ENCODE data around the gene CNN3.

CNN3 gene

GRCh38 chr1:94958081-94958480, 31.2 kb upstream of the CNN3 start:
- no peak for DNase-seq (ENCODE audit: low read depth, low spot score)
- H3K4me3 ChIP-seq (ENCODE audit: low read depth, low read length): no peak overlapping the region
- in situ Hi-C loops (cut with HindIII; ENCODE audit: low sequenced_read_pairs): no loop called here
- no peak for TF ChIP-seq CTCF (IDR thresholded peaks at IDR 0.05; ENCODE audit: low read depth, low read length)

- TF ChIP-seq CTCF (IDR thresholded peaks at IDR 0.05; ENCODE audit: low read depth, low read length): no peak
- in situ Hi-C loops (cut with HindIII; ENCODE audit: low sequenced_read_pairs): no loop called here
Observed at GRCh38 chr1:94955767-94956632, 29.1 kb upstream of the CNN3 start.

GRCh38 chr1:94954263-94955220, 27.6 kb upstream of the CNN3 start:
- H3K4me3 ChIP-seq (ENCODE audit: low read depth, low read length): no peak overlapping the region
- TF ChIP-seq CTCF (IDR thresholded peaks at IDR 0.05; ENCODE audit: low read depth, low read length): no peak
- no peak for DNase-seq (ENCODE audit: low read depth, low spot score)
- in situ Hi-C loops (cut with HindIII; ENCODE audit: low sequenced_read_pairs): no loop called here

More at GRCh38 chr1:94955767-94956632, 29.1 kb upstream of the CNN3 start:
- no peak overlapping the region for H3K4me3 ChIP-seq (ENCODE audit: low read depth, low read length)
- DNase-seq (ENCODE audit: low read depth, low spot score): no peak

GRCh38 chr1:94953746-94954145, 26.8 kb upstream of the CNN3 start:
- in situ Hi-C loops (cut with HindIII; ENCODE audit: low sequenced_read_pairs): no loop called here
- DNase-seq (ENCODE audit: low read depth, low spot score): no peak
- no peak overlapping the region for H3K4me3 ChIP-seq (ENCODE audit: low read depth, low read length)
- TF ChIP-seq CTCF (IDR thresholded peaks at IDR 0.05; ENCODE audit: low read depth, low read length): no peak

GRCh38 chr1:94953107-94953506, 26.2 kb upstream of the CNN3 start:
- H3K4me3 ChIP-seq (ENCODE audit: low read depth, low read length): no peak overlapping the region
- in situ Hi-C loops (cut with HindIII; ENCODE audit: low sequenced_read_pairs): no loop called here
- DNase-seq (ENCODE audit: low read depth, low spot score): no peak
- no peak for TF ChIP-seq CTCF (IDR thresholded peaks at IDR 0.05; ENCODE audit: low read depth, low read length)

GRCh38 chr1:94952539-94952938, 25.6 kb upstream of the CNN3 start:
- in situ Hi-C loops (cut with HindIII; ENCODE audit: low sequenced_read_pairs): no loop called here
- no peak for DNase-seq (ENCODE audit: low read depth, low spot score)

More at GRCh38 chr1:94952539-94952938, 25.6 kb upstream of the CNN3 start:
- H3K4me3 ChIP-seq (ENCODE audit: low read depth, low read length): no peak overlapping the region
- TF ChIP-seq CTCF (IDR thresholded peaks at IDR 0.05; ENCODE audit: low read depth, low read length): no peak
